Uterus (tissue), 2 donors: Measurements from ENCODE around the gene STT3A.

ENCODE experiments used
- CTCF ChIP-seq, 4 experiments: fragments of 200-600 bp in 2 of 4; fragments of 450-650 bp in 2 of 4; sonication (generic) in 2 of 4; IDR thresholded peaks; one replicate each; pipeline ENCODE4 v1.5.1; 2016 to 2019; ENCODE audit warnings: antibody characterized with exemption in 4 of 4, mild to moderate bottlenecking in 2 of 4, moderate library complexity in 1 of 4
- POLR2A ChIP-seq, 2 donors: fragments of 450-650 bp; IDR thresholded peaks; one replicate each; pipeline ENCODE4 v1.6.1; 2016; ENCODE audit warnings: antibody characterized with exemption in 2 of 2, mild to moderate bottlenecking in 1 of 2, moderate library complexity in 1 of 2

GRCh38 chr11:125551835-125552342 is 40.8 kb upstream of the STT3A start:
- TF ChIP-seq POLR2A (IDR thresholded peaks at IDR 0.05) = no peak
- no peak for TF ChIP-seq CTCF (IDR thresholded peaks at IDR 0.05)
